Esophagus muscularis mucosa (tissue), 2 donors: Measurements from ENCODE around the gene PDE1C.

Source experiments
- POLR2A ChIP-seq: fragments of 450-650 bp; IDR thresholded peaks from one replicate; pipeline ENCODE4 v1.6.1; 2017; ENCODE audit warnings: antibody characterized with exemption, moderate library complexity, mild to moderate bottlenecking, low read depth
- POLR2AphosphoS5 ChIP-seq, 2 donors: sonication (generic); formaldehyde crosslinking; IDR thresholded peaks; one replicate each; pipeline ENCODE4 v1.6.1; 2017; ENCODE audit warnings: antibody characterized with exemption in 2 of 2

GRCh38 chr7:31814187-31814586 lies 256.0 kb downstream of the PDE1C start:
- TF ChIP-seq POLR2A (no peak), POLR2AphosphoS5 (IDR thresholded peaks at IDR 0.05) (no peak)
